HG03060 (cell line): ENCODE data around the gene LAMP5.

Source experiments
- ATAC-seq: cut with Tn5 transposase; IDR thresholded peaks from one replicate; pipeline ENCODE4 v1.9.1; 2021; ENCODE audit warnings: low read depth, moderate number of reproducible peaks; ENCODE audit not compliant: unreplicated experiment

Gene LAMP5

GRCh38 chr20:9578594-9578993, 64.2 kb downstream of the LAMP5 start:
- no peak for ATAC-seq
